HTERT RPE-1 (cell line): ENCODE results near the gene KCNIP1.
"Not testable (repeated sequence)": the region's sequence is repeated elsewhere in the genome, so short reads cannot be mapped to it uniquely, and the experiment has no call there.

Experiments
- in situ Hi-C: fragments of 300-500 bp; cut with MboI; formaldehyde crosslinking; loops from 4 replicates; pipeline ENCODE4 v1.14.3; 2020; ENCODE audit warnings: low sequenced_read_pairs

Gene KCNIP1

GRCh38 chr5:170533383-170533782 is 29.6 kb downstream of the KCNIP1 start:
- in situ Hi-C loops = no loop called here

DNA sequence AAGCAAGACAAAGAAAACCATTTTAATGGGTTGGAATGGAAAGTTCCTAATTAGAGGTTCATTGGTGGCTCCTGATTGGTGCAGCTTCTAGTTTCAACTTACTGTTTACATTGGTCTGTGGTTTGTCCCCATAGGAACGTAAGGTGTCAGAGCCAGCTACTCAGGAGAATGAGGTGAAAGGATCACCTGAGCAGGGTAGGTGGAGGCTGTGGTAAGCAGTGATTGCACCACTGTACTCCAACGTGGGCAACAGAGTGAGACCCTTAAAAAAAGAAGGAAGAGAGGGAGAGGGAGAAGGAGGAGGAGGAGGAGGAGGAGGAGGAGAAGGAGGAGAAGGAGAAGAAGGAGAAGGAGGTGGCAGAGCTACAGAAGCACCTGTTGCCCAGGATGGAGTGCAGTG is 30.4 kb downstream of the KCNIP1 start:
- in situ Hi-C loops = no loop called here

GRCh38 chr5:170534941-170535340 is 31.1 kb downstream of the KCNIP1 start:
- in situ Hi-C loops = no loop called here

GRCh38 chr5:170536525-170536924 is 32.7 kb downstream of the KCNIP1 start:
- in situ Hi-C loops = no loop called here

DNA sequence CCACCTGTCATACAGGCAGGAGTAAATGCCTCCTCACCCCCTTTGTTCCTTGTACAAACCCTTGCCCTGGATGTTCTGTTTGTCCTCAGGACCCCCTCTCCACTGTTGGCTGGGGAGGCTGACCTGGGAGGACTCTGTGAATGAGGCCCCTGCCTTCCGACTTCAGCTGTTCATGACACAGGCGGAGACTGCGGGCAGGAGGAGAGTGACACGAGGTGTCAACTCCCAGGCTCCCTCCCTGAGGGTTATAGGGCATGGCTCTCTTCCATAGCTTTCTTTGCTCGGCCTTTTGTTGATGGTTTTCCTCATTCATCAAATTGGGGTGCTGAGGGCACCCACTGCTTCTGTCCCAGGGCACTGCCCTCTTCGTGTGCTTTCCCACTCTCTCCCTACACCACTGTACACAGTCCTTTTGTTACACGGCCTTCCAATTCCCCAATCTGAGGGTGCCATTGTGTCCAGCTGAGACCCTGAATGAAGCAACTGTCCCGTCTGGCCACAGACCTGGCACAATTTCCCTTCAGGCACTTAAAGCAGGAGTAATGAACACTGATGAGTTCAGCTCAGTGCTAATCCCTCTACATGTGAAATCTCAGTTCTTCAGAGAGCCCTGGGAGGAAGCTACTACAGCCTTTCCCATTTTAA is 33.8 kb downstream of the KCNIP1 start:
- in situ Hi-C loops = no loop called here

GRCh38 chr5:170538096-170538465 is 34.3 kb downstream of the KCNIP1 start:
- in situ Hi-C loops = no loop called here

DNA sequence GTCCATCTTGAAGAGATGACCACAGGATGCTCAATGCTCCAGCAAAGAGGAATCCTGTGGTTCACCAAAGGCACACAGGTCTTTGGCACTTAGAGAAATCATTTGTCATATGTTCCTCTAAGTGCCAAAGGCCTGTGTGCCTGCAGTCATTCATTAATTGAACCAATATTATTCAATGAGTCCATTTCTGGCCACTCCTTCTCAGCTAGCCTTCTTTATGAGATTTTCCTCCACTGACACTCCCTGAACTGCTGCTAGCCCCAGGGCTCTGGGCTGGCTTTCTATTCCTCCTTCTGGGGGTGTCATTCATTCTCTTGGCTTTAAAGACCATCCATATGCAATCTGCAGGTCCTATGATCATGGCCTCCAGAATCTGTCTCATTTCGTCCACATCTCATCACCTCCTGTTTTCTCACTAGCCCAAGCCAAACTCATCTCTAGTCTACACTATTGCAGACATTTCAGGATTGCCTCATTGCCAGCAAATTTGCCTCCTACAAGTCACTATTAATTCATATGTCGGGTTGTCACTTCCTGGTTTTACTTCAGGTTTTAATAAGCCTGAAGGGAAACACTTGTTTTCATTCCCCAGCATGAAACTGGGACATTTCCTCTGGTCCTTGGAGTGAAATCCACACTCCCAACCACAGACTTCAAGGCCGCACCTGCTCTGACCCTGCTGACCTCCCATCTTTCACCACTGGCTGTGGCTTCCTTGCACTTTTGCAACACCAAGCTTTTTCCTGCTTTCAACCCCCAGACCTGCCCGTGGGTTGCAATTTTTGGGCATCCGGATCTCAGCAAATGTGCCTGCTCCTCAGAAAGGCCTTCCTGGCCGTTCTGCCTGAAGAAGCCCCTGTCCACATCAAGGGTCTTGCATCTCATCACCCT is 35.1 kb downstream of the KCNIP1 start:
- in situ Hi-C loops = no loop called here

DNA sequence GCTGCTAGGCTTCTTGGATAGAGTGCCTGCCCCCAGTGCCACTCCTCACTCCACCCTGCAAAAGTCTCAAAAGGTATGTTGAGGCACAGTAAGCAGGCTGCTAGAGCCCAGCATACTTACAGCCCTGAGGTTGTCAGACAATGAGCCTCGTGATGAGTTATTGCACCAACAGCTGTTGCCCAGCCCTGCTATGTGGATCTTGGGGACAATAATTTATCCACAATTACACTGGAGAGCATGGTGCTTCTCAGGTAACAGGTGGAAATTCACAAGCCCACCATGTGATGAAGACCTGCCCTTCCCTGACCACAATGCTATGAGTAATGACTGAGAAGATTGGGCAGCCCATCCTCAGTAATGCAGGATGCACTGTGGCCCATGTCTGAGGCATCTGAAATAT is 36.5 kb downstream of the KCNIP1 start:
- in situ Hi-C loops = no loop called here

DNA sequence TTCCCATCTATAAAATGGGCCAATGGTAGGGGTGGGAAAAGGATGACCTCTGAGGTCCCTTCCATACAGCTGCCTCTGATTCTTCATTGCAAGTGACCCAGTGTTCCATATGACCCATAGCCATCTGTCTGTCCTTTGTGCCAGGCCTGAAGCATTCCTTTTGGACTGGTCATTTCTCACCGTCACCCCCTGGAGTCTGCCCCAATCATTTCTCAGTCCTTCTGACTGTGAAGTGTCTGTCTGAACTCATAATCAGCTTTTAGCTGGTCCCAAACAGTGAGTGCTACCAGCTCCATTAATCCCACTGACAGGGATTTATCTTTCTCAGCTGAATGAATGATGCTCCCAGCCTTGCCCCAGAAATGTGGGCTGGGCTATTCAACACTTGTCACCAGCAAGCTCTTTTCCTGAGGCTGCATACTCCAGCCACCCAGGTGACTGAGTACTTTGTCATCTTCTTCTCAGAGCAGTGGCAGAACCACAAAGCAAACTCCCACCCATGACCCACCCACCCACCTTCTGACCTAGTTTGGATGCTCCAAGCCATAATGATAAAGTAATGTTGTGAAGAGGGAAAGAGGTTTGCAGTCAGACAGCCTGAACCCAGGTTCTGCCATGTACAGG is 37.4 kb downstream of the KCNIP1 start:
- in situ Hi-C loops = no loop called here

DNA sequence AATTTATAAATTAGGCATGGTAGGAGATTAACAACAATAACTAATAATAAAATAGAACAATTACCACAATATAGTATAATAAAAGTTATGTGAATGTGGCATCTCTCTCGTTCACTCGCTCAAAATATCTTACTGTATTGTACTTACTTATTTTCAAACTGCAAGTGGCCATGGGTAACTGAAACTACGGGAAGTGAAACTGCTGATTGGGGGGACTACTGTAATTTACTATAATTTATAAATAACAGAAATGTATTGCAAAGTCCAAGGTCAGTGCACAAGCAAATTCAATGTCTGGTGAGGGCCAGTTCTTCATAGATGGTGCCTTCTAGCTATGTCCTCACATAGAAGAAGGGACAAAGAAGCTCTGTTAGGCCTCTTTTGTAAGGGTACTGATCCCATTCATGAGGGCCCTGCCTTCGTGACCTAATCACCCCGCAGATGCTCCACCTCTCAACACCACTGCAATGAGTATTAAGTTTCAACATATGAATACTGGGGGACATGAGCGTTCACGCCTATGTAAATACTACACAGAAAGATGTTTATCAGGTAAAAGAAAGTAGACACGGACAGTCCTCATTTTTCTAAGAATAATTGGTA is 39.0 kb downstream of the KCNIP1 start:
- in situ Hi-C loops = no loop called here

DNA sequence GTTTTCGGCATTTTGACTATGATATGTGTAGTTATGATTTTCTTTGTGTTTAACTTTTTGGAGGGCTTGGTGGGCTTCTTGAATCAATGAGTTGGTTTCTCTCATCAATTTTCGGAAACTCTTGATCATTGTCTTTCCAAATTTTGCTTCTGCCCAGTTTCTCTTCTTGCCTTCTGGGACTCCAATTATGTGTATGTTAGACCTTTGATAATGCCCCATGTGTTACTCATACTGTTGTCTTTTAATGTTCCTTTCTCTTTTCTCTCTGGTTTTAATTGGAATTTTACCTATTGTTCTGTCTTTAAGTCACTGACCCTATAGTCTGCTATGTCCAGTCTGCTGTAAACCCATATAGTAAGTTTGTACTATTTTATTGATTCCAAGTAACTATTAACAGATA is 41.5 kb downstream of the KCNIP1 start:
- in situ Hi-C loops = no loop called here

- in situ Hi-C loops = no loop called here
These were observed 42.0 kb downstream of the KCNIP1 start for GRCh38 chr5:170545811-170546210.

- in situ Hi-C loops = no loop called here
These were observed 42.5 kb downstream of the KCNIP1 start for GRCh38 chr5:170546282-170546681.

DNA sequence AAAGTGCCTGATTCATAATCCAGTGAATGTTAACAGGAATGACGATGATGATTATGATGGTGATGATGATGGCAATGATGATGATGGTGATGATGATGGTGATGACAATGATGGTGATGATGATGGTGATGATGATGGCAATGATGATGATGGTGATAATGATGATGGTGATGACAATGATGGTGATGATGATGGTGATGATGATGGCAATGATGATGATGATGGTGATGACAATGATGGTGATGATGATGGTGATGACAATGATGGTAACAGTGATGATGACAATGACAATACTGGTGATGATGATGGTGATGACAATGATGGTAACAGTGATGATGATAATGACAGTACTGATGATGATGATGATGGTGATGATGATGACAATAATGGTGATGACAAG is 46.6 kb downstream of the KCNIP1 start:
- in situ Hi-C loops = not testable (repeated sequence)

- in situ Hi-C loops = no loop called here
These were observed 47.3 kb downstream of the KCNIP1 start for GRCh38 chr5:170551076-170551475.

- in situ Hi-C loops = no loop called here
These were observed 47.8 kb downstream of the KCNIP1 start for GRCh38 chr5:170551622-170552021.

GRCh38 chr5:170552621-170553115 is 48.8 kb downstream of the KCNIP1 start:
- in situ Hi-C loops = no loop called here

DNA sequence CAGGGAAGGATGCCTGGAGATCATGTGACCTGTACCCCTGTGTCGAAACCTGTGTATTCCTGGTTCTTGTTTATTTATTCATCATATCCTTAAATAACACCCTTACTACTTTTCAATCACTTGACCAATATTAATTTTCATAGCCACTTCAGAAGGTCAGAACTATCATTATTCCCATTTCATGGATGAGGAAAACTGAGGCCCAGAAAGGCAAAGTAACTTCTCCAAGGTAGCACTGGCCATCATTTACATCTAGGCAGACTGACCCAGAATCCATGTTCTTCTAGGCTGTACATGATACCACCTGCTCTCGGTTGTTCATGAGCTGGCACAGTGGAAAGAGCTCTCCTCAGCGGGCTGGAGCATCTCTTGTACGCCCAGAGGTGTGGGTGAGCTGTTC is 49.4 kb downstream of the KCNIP1 start:
- in situ Hi-C loops = no loop called here

GRCh38 chr5:170554521-170555267 is 50.9 kb downstream of the KCNIP1 start:
- in situ Hi-C loops = no loop called here

- in situ Hi-C loops = no loop called here
These were observed 53.5 kb downstream of the KCNIP1 start for GRCh38 chr5:170557314-170557713.

- in situ Hi-C loops = no loop called here
These were observed 55.5 kb downstream of the KCNIP1 start for GRCh38 chr5:170559296-170559695.
